PFSK-1 (cell line): ENCODE data around the gene ACTL7A.

Experiments
- FOXP2 ChIP-seq: optimal IDR thresholded peaks from 2 replicates; pipeline ENCODE3; 2011; ENCODE audit warnings: borderline replicate concordance, control low read depth, inconsistent platforms; ENCODE audit not compliant: insufficient read depth; ENCODE audit errors: extremely low read length, extremely low read depth
- POLR2AphosphoS5 ChIP-seq: IDR thresholded peaks from 2 replicates; pipeline ENCODE4 v1.6.1; 2012; ENCODE audit warnings: low read depth, mild to moderate bottlenecking, control low read depth, low read length, moderate library complexity
- TAF1 ChIP-seq: IDR thresholded peaks from 2 replicates; pipeline ENCODE4 v1.6.1; 2012; ENCODE audit warnings: low read length, control low read depth, borderline replicate concordance; ENCODE audit not compliant: insufficient read depth
- TF ChIP-seq, protein P1 (sequence below), 2 experiments: IDR thresholded peaks; 2 replicates each; pipeline versions ENCODE4 v1.6.1 to v1.8.0; 2011 to 2012; ENCODE audit warnings: low read depth in 2 of 2, low read length in 2 of 2, control low read depth in 1 of 2, inconsistent platforms in 1 of 2, mild to moderate bottlenecking in 1 of 2, moderate library complexity in 1 of 2; ENCODE audit not compliant: insufficient read depth in 1 of 2

DNA sequence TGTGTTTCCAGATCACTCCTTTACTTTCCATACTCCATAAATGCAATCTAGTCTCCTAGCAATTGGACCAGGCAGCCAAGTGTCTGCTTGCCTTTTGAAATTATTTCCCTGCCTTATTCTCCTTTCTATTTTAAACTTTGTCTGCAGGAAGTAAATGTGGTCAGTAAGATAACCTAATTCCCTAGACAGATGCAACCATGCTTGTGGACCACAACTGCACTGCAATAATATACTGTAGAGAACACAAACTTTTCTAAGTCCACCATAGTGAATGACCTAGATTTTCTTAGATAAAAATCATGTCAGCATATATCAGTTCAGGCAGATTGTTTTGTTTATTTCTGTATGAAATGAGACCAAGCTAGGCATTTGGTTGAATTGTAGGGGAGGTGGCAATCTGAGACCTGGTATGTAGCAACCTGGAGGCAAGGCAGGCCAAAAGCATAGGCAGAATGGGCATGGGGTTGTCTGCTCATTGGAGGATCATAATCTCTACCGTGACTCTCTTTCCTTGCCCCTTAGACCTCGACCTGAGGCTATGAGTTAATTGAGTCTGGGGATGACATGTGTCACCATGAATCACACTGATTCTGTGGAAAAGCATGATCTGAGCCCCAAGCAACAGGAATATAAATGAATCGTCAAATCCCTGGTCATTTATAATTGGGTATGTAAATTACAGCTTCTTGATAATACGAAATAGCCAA is 27.0 kb upstream of the ACTL7A start:
- no peak for TF ChIP-seq POLR2AphosphoS5
- TF ChIP-seq, protein P1, sequence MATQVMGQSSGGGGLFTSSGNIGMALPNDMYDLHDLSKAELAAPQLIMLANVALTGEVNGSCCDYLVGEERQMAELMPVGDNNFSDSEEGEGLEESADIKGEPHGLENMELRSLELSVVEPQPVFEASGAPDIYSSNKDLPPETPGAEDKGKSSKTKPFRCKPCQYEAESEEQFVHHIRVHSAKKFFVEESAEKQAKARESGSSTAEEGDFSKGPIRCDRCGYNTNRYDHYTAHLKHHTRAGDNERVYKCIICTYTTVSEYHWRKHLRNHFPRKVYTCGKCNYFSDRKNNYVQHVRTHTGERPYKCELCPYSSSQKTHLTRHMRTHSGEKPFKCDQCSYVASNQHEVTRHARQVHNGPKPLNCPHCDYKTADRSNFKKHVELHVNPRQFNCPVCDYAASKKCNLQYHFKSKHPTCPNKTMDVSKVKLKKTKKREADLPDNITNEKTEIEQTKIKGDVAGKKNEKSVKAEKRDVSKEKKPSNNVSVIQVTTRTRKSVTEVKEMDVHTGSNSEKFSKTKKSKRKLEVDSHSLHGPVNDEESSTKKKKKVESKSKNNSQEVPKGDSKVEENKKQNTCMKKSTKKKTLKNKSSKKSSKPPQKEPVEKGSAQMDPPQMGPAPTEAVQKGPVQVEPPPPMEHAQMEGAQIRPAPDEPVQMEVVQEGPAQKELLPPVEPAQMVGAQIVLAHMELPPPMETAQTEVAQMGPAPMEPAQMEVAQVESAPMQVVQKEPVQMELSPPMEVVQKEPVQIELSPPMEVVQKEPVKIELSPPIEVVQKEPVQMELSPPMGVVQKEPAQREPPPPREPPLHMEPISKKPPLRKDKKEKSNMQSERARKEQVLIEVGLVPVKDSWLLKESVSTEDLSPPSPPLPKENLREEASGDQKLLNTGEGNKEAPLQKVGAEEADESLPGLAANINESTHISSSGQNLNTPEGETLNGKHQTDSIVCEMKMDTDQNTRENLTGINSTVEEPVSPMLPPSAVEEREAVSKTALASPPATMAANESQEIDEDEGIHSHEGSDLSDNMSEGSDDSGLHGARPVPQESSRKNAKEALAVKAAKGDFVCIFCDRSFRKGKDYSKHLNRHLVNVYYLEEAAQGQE (IDR thresholded peaks at IDR 0.05; ENCODE audit: insufficient read depth in 1 of 2, low read depth in 2 of 2, low read length in 2 of 2), result no peak
- no peak for TF ChIP-seq TAF1
- no peak for TF ChIP-seq FOXP2
